ENCODE results near the gene POLR2C.

DNA sequence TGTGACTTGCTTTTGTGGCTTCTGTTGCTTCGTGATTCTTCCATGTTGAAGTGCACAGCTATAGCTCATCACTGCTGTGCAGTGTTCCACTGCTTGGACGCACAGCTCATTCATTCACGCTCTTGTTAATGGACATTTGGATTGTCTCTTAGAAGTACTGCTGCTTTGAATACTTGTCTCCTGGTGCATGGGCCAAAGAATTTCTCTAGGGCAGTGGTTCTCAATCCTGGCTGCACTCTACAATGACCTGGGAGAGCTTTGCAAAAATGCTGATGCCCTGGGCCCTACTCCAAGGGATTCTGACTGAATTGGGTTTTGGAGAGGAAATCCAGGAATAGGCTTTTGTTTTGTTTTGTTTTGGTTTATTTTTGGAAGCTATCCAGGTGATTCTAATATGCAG, 37.9 kb upstream of the POLR2C start:
- TF ChIP-seq, protein P1, sequence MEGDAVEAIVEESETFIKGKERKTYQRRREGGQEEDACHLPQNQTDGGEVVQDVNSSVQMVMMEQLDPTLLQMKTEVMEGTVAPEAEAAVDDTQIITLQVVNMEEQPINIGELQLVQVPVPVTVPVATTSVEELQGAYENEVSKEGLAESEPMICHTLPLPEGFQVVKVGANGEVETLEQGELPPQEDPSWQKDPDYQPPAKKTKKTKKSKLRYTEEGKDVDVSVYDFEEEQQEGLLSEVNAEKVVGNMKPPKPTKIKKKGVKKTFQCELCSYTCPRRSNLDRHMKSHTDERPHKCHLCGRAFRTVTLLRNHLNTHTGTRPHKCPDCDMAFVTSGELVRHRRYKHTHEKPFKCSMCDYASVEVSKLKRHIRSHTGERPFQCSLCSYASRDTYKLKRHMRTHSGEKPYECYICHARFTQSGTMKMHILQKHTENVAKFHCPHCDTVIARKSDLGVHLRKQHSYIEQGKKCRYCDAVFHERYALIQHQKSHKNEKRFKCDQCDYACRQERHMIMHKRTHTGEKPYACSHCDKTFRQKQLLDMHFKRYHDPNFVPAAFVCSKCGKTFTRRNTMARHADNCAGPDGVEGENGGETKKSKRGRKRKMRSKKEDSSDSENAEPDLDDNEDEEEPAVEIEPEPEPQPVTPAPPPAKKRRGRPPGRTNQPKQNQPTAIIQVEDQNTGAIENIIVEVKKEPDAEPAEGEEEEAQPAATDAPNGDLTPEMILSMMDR (conservative IDR thresholded peaks at IDR 0.05; ENCODE audit: low read depth, low read length) = no peak
- TF ChIP-seq EZH2 (IDR thresholded peaks at IDR 0.05; ENCODE audit: borderline replicate concordance, low read depth, low read length, poor library complexity, severe bottlenecking) = no peak

All from A673 (cell line).